ENCODE data around the gene PID1.

The PID1 gene

GRCh38 chr2:229270551-229271410 lies at the start of gene PID1:
PID1 (minus strand) TSS chr2:229271287; CDS start chr2:229271043, 244 bp downstream.
- peak within 1 kb of the TSS; percentile 52 for H3K9ac ChIP-seq (ENCODE audit: low read length)
- H3K27me3 ChIP-seq (ENCODE audit: control insufficient read depth, insufficient read depth, low read length), result no peaks in the 10 kb centered on the region
- H3K27ac ChIP-seq (ENCODE audit: low read depth, low read length), result peak within 1 kb of the TSS; percentile 72

GRCh38 chr2:229319558-229319957 lies 48.5 kb upstream of the PID1 start:
- Histone ChIP-seq H3K9ac (ENCODE audit: low read length) (no peak overlapping the region), H3K4me3 (ENCODE audit: low read length) (no peak overlapping the region), H3K27ac (ENCODE audit: low read depth, low read length) (no peak overlapping the region), H3K36me3 (ENCODE audit: control insufficient read depth, insufficient read depth, low read length) (no peaks in the 10 kb centered on the region), H3K4me1 (ENCODE audit: control insufficient read depth, insufficient read depth, low read length) (no peaks in the 10 kb centered on the region), H3K27me3 (ENCODE audit: control insufficient read depth, insufficient read depth, low read length) (no peaks in the 10 kb centered on the region)

More at GRCh38 chr2:229270551-229271410, at the start of gene PID1:
- Histone ChIP-seq H3K4me1 (ENCODE audit: control insufficient read depth, insufficient read depth, low read length) (no peaks in the 10 kb centered on the region), H3K4me3 (ENCODE audit: low read length) (peak within 1 kb of the TSS; percentile 73), H3K36me3 (ENCODE audit: control insufficient read depth, insufficient read depth, low read length) (no peaks in the 10 kb centered on the region)

GRCh38 chr2:229314117-229314516 lies 43.0 kb upstream of the PID1 start:
- H3K9ac ChIP-seq (ENCODE audit: low read length), result no peak overlapping the region
- H3K36me3 ChIP-seq (ENCODE audit: control insufficient read depth, insufficient read depth, low read length), result no peaks in the 10 kb centered on the region
- no peaks in the 10 kb centered on the region for H3K27me3 ChIP-seq (ENCODE audit: control insufficient read depth, insufficient read depth, low read length)
- H3K27ac ChIP-seq (ENCODE audit: low read depth, low read length), result no peak overlapping the region
- no peak overlapping the region for H3K4me3 ChIP-seq (ENCODE audit: low read length)
- no peaks in the 10 kb centered on the region for H3K4me1 ChIP-seq (ENCODE audit: control insufficient read depth, insufficient read depth, low read length)

- Histone ChIP-seq H3K27me3 (ENCODE audit: control insufficient read depth, insufficient read depth, low read length) (no peaks in the 10 kb centered on the region), H3K4me3 (ENCODE audit: low read length) (no peak overlapping the region), H3K4me1 (ENCODE audit: control insufficient read depth, insufficient read depth, low read length) (no peaks in the 10 kb centered on the region), H3K9ac (ENCODE audit: low read length) (no peak overlapping the region), H3K36me3 (ENCODE audit: control insufficient read depth, insufficient read depth, low read length) (no peaks in the 10 kb centered on the region), H3K27ac (ENCODE audit: low read depth, low read length) (no peak overlapping the region)
Observed at GRCh38 chr2:229313591-229313990, 42.5 kb upstream of the PID1 start.

GRCh38 chr2:229301237-229301636 lies 30.1 kb upstream of the PID1 start:
- Histone ChIP-seq H3K9ac (ENCODE audit: low read length) (no peak overlapping the region), H3K27ac (ENCODE audit: low read depth, low read length) (no peak overlapping the region), H3K4me3 (ENCODE audit: low read length) (no peak overlapping the region), H3K4me1 (ENCODE audit: control insufficient read depth, insufficient read depth, low read length) (no peaks in the 10 kb centered on the region), H3K36me3 (ENCODE audit: control insufficient read depth, insufficient read depth, low read length) (no peaks in the 10 kb centered on the region), H3K27me3 (ENCODE audit: control insufficient read depth, insufficient read depth, low read length) (no peaks in the 10 kb centered on the region)

GRCh38 chr2:229300790-229301189 lies 29.7 kb upstream of the PID1 start:
- no peak overlapping the region for H3K9ac ChIP-seq (ENCODE audit: low read length)
- H3K4me3 ChIP-seq (ENCODE audit: low read length), result no peak overlapping the region
- no peaks in the 10 kb centered on the region for H3K27me3 ChIP-seq (ENCODE audit: control insufficient read depth, insufficient read depth, low read length)
- H3K4me1 ChIP-seq (ENCODE audit: control insufficient read depth, insufficient read depth, low read length), result no peaks in the 10 kb centered on the region
- no peaks in the 10 kb centered on the region for H3K36me3 ChIP-seq (ENCODE audit: control insufficient read depth, insufficient read depth, low read length)
- H3K27ac ChIP-seq (ENCODE audit: low read depth, low read length), result no peak overlapping the region

GRCh38 chr2:229300371-229300770 lies 29.3 kb upstream of the PID1 start:
- no peak overlapping the region for H3K27ac ChIP-seq (ENCODE audit: low read depth, low read length)
- H3K4me3 ChIP-seq (ENCODE audit: low read length), result no peak overlapping the region
- H3K27me3 ChIP-seq (ENCODE audit: control insufficient read depth, insufficient read depth, low read length), result no peaks in the 10 kb centered on the region
- no peak overlapping the region for H3K9ac ChIP-seq (ENCODE audit: low read length)
- no peaks in the 10 kb centered on the region for H3K36me3 ChIP-seq (ENCODE audit: control insufficient read depth, insufficient read depth, low read length)
- no peaks in the 10 kb centered on the region for H3K4me1 ChIP-seq (ENCODE audit: control insufficient read depth, insufficient read depth, low read length)

GRCh38 chr2:229297247-229297646 lies 26.2 kb upstream of the PID1 start:
- Histone ChIP-seq H3K4me1 (ENCODE audit: control insufficient read depth, insufficient read depth, low read length) (no peaks in the 10 kb centered on the region), H3K27me3 (ENCODE audit: control insufficient read depth, insufficient read depth, low read length) (no peaks in the 10 kb centered on the region), H3K27ac (ENCODE audit: low read depth, low read length) (no peak overlapping the region), H3K4me3 (ENCODE audit: low read length) (no peak overlapping the region), H3K36me3 (ENCODE audit: control insufficient read depth, insufficient read depth, low read length) (no peaks in the 10 kb centered on the region), H3K9ac (ENCODE audit: low read length) (no peak overlapping the region)

GRCh38 chr2:229296536-229296935 lies 25.4 kb upstream of the PID1 start:
- Histone ChIP-seq H3K27me3 (ENCODE audit: control insufficient read depth, insufficient read depth, low read length) (no peaks in the 10 kb centered on the region), H3K4me3 (ENCODE audit: low read length) (no peak overlapping the region), H3K9ac (ENCODE audit: low read length) (no peak overlapping the region), H3K36me3 (ENCODE audit: control insufficient read depth, insufficient read depth, low read length) (no peaks in the 10 kb centered on the region), H3K27ac (ENCODE audit: low read depth, low read length) (no peak overlapping the region), H3K4me1 (ENCODE audit: control insufficient read depth, insufficient read depth, low read length) (no peaks in the 10 kb centered on the region)

GRCh38 chr2:229296016-229296415 lies 24.9 kb upstream of the PID1 start:
- H3K27me3 ChIP-seq (ENCODE audit: control insufficient read depth, insufficient read depth, low read length), result no peaks in the 10 kb centered on the region
- H3K27ac ChIP-seq (ENCODE audit: low read depth, low read length), result no peak overlapping the region
- no peak overlapping the region for H3K9ac ChIP-seq (ENCODE audit: low read length)
- no peak overlapping the region for H3K4me3 ChIP-seq (ENCODE audit: low read length)
- no peaks in the 10 kb centered on the region for H3K36me3 ChIP-seq (ENCODE audit: control insufficient read depth, insufficient read depth, low read length)
- no peaks in the 10 kb centered on the region for H3K4me1 ChIP-seq (ENCODE audit: control insufficient read depth, insufficient read depth, low read length)

- H3K27ac ChIP-seq (ENCODE audit: low read depth, low read length), result no peak overlapping the region
- no peak overlapping the region for H3K9ac ChIP-seq (ENCODE audit: low read length)
- no peak overlapping the region for H3K4me3 ChIP-seq (ENCODE audit: low read length)
- H3K27me3 ChIP-seq (ENCODE audit: control insufficient read depth, insufficient read depth, low read length), result no peaks in the 10 kb centered on the region
- H3K36me3 ChIP-seq (ENCODE audit: control insufficient read depth, insufficient read depth, low read length), result no peaks in the 10 kb centered on the region
- no peaks in the 10 kb centered on the region for H3K4me1 ChIP-seq (ENCODE audit: control insufficient read depth, insufficient read depth, low read length)
Observed at GRCh38 chr2:229287823-229288222, 16.7 kb upstream of the PID1 start.

- H3K27ac ChIP-seq (ENCODE audit: low read depth, low read length), result no peak overlapping the region
Observed at GRCh38 chr2:229282758-229283546, 11.9 kb upstream of the PID1 start.

More at GRCh38 chr2:229282758-229283546, 11.9 kb upstream of the PID1 start:
- Histone ChIP-seq H3K4me1 (ENCODE audit: control insufficient read depth, insufficient read depth, low read length) (no peaks in the 10 kb centered on the region), H3K27me3 (ENCODE audit: control insufficient read depth, insufficient read depth, low read length) (no peaks in the 10 kb centered on the region), H3K9ac (ENCODE audit: low read length) (no peak overlapping the region), H3K36me3 (ENCODE audit: control insufficient read depth, insufficient read depth, low read length) (no peaks in the 10 kb centered on the region), H3K4me3 (ENCODE audit: low read length) (no peak overlapping the region)
